ENCODE results near the gene ROGDI.

Gene ROGDI

GRCh38 chr16:4765511-4766474 lies 36.6 kb downstream of the ROGDI start:
- no peak for DNase-seq

- DNase-seq, result no peak
These were observed 38.6 kb downstream of the ROGDI start for GRCh38 chr16:4763791-4764190.

DNA sequence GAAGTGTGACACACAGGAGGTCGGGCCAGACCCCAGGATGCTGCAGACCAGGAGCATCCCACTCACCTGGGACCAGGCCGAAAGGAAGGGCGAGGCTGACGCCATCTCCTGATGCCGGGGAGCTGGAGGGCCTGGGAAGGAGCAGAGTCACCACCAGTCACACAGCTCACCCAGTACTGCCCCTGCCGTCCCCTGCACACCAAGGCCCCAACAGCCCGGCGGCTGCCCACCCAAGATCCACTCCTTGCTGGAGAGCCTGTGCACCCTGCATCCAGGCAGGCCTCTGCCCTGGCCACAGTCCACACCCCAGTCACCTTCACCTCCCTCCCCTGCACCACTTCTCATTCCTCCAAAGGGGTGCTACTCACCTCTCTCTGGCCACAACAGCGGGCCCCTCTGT lies 40.2 kb downstream of the ROGDI start:
- no peak for DNase-seq

DNA sequence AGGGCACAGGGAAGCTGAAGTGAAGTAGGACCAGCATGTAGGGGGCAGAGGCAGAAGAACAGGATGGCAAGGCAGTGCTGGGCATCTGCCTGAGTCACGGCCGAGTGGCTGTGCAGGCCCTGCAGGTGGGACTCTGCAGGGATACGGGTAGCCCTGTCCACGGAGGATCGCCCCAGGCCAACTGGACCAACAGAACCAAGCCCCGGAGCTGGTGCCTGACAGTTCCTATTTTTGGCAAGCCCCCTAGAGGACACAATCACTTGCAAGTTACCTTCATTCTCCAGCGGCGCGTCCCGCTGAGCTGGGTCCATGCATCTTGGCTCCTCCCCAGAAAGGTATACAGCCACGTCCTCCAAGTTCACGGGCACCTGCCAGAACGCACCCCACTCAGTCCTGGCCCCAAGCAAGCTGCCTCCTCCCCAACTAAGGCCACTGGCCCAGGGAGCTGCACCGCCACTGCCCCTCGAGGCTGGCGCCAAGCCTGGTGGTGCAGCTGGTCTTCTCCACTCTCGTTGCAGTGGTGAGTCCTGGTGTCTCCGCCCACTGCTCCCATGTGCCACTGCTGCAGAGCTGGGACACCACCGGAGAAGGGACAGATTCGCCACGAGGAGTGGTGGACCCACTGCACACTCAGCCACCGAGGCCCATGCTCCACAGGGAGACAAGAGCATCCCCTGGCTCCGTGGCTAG lies 42.1 kb downstream of the ROGDI start:
- no peak for DNase-seq

- no peak for DNase-seq
These were observed 46.7 kb downstream of the ROGDI start for GRCh38 chr16:4755687-4756086.

DNA sequence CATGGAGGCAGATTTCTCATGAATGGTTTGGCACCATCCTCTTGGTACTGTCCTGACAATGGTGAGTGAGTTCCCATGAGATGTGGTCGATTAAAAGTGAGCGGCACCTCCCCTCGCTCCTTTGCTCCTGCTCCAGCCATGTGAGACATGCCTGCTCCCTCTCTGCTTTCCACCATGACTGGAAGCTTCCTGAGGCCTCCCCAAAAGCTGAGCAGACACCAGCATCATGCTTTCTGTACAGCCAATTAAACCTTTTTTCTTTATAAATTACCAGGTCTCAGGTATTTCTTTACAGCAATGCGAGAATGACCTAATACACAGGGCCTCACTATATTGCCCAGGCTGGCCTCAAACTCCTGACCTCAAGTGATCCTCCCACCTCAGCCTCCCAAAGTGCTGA lies 47.6 kb downstream of the ROGDI start:
- DNase-seq, result no peak

GRCh38 chr16:4753227-4753626 lies 49.2 kb downstream of the ROGDI start:
- no peak for DNase-seq

DNA sequence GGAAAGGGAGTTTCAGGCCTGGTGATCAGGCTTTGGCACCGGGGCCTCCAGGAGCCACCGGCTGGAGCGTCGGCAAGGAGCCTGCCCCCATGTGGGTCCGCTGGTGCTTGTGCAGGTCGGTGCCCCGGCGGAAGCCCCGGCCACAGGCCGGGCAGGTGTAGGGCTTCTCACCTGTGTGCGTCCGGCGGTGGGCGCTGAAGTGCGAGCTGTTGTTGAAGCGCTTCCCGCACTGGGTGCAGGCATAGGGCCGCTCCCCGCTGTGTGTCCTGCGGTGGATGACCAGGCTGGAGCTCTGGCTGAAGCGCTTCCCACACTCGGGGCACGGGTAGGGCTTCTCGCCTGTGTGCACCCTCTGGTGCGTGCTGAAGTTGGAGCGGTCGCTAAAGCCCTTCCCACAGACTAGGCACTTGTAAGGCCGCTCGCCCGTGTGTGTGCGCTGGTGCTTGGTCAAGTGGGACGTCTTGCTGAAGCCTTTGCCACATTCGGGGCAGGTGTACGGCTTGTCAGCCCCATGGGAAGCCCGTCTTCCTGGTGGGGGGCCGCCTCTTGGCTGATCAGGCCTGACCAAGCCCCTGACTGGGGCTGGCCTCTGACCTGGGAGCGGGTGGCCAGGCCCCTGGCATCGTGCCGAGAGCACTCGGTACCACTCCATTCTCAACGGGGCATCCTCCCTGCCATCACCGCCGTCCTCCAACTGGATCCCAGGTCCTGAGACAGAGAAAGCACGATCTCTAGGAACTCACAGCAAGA lies 49.9 kb downstream of the ROGDI start:
- no peak for DNase-seq

GRCh38 chr16:4750896-4751295 lies 51.5 kb downstream of the ROGDI start:
- no peak for DNase-seq

GRCh38 chr16:4749700-4750257 lies 52.7 kb downstream of the ROGDI start:
- DNase-seq, result no peak

DNA sequence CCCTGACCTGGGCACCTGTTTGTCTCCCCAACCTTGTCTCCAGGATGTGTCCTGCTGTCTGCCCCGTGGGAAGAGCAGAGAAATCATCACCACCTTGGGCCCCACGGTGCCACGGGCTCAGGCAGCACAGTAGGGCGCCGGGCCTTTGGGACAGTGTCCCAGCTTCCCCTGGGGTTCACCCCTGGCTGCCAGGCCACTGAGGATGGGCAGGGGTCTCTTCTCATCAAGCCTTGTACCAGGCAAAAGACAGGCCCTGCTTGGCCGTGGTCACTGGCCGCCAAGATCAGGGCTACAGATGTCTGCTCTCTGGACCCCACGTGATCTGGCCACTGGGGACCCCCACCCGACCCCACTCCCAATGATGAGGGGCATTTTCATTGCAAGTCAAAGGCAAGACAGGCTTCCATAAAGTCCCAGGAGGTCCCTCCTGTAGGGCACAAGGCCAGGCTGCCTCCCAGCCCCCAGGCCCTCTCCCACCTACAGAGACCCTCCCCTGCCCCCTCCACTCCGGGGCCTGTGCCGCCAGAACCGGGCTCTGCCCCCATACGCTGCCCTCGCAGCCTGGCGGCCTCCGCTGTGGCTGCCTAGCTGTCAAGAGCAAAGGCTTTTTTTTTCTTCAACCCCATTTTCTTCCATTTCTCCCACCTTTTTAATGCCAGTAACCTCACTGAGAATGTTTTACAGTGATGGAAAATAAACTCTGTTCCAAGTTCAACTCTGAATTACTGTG lies 53.6 kb downstream of the ROGDI start:
- no peak for DNase-seq

- no peak for DNase-seq
These were observed 54.3 kb downstream of the ROGDI start for GRCh38 chr16:4747906-4748681.

DNA sequence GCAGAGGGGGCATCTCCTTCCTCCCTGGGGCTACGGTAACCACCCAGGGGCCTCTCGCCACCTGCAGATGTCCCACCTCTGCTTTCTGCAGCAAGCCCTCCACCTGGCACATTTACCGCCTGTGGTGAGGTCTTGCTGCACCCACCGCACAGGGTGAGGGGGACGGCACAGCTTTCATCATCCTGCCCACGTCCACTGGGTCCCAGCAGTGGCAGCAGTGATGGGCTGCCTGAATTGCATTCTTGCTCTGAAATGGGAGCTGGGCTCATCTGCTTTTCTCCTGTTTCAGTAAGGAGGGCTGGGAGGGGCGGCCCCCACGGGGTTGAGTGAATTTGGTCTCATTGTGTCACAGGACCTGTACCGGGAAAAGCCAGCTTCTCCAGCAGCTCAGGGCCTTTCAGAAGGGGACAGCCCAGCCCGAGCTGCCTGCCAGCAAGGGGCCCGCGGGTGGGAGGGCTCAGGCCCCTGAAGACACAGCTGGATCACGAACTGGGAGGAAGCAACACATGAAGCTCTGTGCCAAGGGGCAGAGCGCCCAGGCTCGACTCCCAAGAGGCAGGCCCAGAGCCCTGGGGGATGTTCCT lies 55.4 kb downstream of the ROGDI start:
- DNase-seq, result no peak
